HG02973 (cell line): ENCODE measurements around the gene MRGPRX4.

Experiments
- ATAC-seq: cut with Tn5 transposase; IDR thresholded peaks from one replicate; pipeline ENCODE4 v1.9.1; 2021; ENCODE audit warnings: moderate library complexity; ENCODE audit not compliant: unreplicated experiment

Gene MRGPRX4

DNA sequence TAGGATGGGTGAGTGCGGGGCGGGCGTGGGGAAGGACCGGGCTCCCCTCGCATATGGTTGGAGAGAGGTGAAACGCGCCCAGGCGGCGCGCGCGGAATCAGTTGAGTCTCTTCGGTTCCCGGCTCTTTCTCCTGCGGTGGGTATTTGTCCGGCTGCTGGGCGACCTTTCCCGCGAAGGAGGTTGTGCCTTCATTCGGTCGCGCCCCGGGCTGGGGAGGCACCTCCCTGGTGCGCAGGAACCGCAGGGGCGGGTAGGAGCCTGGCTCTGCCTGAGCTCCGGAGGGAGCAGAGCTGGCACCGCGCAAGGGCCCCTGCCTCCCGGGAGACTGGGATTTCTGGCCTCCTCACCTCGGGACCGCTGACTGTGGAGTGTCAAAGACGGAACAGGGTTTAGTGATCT is 36.4 kb downstream of the MRGPRX4 start:
- no peak for ATAC-seq

DNA sequence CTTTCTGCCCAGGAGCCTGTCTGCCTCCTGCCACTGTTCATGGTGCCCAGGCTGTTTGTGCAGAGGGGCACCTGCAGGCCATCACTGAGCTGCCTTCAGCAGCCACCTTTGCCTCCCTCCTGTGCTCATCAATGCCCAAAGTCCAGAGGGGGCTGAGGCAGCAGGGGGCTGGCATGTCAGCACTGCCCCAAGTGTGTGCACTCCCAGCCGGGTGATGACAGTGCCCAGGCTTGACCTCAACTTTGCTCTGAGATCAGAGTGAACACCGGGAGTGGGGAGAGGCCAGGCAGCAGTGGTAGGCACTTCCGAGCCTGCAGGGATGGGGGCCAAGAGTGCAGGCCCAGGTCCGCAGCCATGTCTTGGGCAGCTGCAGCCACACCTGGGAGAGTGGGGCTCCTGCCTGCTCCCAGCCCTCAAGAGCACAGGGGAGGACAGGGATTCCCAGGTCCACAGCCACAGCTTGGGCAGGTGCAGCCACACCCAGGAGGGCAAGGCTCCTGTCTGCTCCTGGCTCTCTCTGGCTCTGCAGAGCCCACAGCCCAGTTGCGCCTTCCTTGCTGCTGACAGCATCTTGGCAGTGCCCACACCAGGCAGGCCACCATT is 48.7 kb downstream of the MRGPRX4 start:
- no peak for ATAC-seq

DNA sequence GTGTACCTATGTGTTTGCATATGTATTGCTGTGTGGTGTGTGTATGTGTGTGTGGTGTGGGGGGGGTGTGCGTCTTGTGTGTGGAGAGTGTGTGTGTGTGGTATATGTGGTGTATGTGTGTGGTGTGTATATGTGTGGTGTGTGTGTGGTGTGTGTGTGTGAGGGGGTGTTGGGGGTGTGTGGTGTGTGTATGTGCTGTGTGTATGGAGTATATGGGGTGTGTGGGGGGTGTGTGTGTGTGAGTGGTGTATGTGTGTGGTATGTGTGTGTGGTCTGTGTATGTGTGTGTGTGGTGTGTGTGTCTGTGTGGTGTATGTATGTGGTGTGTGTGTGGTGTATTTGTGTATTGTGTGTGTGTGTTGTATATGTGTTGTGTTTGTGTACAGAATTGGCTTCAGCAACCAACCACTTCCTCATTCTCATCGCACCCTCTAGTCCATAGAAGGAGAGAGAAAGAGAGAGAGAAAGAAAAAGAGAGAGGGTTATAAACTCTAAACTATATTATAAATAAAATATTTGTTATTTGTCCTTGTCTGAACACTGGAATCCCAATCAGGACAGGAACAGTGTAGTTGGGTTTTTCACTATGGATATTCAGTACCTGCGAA is 50.3 kb downstream of the MRGPRX4 start:
- ATAC-seq = no peak
